SIG-M5 treated with dmso at 0.1 percent for 504 hours (cell line): ENCODE measurements around the gene SNX10.

Source experiments
- DNase-seq: peaks from one replicate; lab custom pipeline; 2025; ENCODE audit not compliant: unreplicated experiment; lab: John Stamatoyannopoulos, UW

Gene SNX10

GRCh38 chr7:26295586-26295985 is 3.9 kb downstream of the SNX10 start:
- DNase-seq: no peak

DNA sequence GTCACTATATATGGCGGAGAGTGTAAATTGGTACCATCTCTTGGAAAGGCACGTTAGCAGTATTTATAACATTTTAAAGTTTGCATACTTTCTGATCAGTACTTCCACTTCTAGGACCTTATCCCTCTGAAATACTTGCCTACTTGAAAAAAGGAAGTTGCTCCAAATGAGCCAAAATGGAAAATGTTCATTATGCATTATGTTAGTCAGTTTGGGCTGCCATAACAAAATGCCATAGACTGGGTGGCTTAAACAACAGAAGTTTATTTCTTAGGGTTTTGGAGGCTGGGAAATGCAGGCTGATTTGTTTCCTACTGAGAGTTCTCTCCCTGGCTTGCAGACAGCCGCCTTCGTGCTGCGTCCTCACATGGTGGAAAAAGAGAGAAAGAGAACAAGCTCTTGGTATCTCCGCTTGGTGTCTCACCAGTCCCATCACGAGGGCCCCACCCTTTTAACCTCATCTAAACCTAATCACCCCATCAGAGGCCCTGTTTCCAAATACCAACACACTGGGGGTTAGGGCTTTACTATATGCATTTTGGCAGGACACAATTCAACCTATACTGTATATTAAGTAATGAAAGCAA is 6.9 kb downstream of the SNX10 start:
- peak; percentile 26 for DNase-seq

DNA sequence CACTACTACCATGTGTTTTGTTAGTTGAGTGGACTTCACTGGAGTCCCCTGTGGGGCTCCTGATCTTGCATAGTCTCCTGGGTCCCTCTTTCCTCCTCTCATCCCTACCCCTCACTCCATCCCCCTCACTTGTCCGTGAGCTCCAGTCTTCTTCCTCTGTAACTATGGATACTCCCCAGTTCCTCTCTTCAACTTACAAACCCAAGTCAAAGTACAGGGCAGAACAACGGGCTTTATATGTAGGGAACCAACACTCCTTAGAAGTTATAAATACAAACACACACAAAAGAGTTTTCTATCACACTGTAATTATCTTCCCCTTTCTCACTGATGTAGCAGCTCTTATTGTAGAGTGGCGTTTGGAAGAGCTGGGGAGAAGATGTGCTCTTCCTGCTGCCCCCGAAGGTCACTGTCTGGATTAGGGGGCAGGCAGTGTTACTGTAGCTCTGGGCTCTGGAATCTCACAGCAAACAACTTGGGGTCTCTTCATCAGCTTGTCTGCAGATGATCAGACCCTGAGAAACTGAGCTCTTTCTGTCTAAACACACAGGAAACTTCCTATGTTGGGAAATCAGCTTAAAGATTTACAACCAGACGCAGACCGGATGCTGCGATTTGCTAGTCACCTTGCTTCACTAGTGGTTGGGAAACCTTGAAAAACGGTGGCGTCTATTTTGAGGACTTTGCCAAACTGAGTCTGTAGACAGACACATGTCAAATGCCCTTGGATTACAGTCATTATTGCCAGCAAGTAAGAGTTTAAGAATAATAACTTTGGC is 13.6 kb downstream of the SNX10 start:
- DNase-seq: peak; percentile 97

DNA sequence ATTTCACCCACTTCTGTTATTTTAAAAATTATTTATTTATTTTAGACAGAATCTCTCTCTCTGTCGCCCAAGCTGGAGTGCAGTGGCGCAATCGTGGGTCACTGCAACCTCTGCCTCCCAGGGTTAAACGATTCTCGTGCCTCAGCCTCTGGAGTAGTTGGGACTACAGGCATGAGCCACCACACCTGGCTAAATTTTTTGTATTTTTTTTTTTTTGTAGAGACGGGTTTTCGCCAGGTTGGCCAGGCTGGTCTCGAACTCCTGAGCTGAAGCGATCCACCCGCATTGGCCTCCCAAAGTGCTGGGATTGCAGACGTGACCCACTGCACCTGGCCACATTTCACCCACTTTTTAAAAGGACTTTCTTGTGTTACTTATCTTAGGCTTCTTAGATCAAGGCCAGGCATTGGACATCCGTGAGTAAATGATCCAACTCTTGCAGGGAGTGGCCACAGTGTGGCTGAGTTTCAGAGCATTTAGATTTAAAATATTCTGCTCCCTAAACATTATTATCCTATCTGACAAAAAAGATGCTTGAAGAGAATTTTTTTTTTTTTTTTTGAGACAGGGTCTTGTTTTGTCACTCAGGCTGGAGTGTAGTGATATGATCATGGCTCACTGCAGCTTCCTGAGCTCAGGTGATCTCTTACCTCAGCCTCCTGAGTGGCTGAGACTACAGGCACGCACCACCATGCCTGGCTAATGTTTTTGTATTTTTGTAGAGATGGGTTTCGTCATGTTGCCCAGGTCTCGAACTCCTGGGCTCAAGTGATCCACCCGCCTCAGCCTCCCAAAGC is 14.4 kb downstream of the SNX10 start:
- no peak for DNase-seq

DNA sequence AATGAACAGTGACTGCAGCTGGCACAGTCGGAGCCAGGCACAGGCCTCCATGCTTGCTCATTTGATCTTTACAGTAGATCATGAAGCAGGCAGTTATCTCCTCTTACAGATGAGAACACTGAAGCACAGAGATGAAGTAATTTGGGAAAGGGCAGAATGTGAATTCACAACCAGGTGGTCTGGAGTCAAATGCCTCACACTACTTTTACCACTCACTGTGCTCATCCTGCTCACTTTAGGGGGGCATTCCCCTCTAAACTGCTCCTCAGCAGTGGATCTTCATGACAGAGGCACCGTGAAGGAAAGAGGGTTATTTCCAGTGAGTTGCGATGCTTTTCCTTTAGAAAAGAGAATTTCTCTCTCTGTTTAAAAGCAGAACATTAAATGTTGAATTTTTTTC is 15.1 kb downstream of the SNX10 start:
- DNase-seq: no peak

GRCh38 chr7:26307226-26307625 is 15.6 kb downstream of the SNX10 start:
- peak; percentile 54 for DNase-seq

- DNase-seq: no peak
These were observed 16.1 kb downstream of the SNX10 start for GRCh38 chr7:26307791-26308190.

- DNase-seq: no peak
These were observed 16.9 kb downstream of the SNX10 start for GRCh38 chr7:26308551-26308950.

- DNase-seq: no peak
These were observed 17.4 kb downstream of the SNX10 start for GRCh38 chr7:26309089-26309488.

- no peak for DNase-seq
These were observed 20.1 kb downstream of the SNX10 start for GRCh38 chr7:26311798-26312197.

DNA sequence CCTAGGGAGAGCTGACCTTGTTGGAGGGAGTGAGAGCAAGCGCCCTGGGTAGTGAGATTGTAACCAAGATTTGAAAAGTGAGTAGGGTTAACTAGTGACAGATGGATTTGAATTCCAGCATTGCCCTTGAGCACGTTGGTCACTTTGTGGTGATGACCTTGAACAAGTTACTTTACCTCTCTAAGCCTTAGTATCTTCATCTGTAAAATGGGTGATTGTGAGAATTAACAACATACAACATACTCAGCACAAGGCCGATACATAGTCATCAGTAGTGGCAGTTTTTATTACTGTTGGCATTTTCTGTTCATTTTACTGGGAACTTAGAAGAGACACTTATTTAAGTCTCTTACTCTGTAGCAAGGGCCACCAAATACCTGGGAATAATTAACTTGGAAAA is 25.5 kb downstream of the SNX10 start:
- DNase-seq: no peak

- DNase-seq: no peak
These were observed 27.3 kb downstream of the SNX10 start for GRCh38 chr7:26318921-26319320.

DNA sequence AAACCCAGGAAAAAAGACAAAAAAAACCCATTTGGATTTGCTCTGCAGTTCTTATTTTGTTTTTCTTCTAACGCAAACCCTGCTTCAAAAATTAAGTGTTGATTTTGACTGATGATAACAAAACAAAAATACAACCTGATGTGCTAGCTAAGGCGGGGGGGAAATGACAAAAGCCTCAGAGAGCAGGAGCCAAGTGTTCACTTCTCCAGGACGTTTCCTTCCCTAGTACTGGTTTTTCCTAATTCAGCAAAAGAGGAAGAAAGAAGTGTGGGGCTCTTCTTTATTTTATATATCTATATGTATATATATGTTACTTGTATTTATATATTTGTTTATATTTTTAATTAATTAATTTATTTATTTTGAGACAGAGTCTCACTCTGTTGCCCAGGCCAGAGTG is 28.0 kb downstream of the SNX10 start:
- no peak for DNase-seq

DNA sequence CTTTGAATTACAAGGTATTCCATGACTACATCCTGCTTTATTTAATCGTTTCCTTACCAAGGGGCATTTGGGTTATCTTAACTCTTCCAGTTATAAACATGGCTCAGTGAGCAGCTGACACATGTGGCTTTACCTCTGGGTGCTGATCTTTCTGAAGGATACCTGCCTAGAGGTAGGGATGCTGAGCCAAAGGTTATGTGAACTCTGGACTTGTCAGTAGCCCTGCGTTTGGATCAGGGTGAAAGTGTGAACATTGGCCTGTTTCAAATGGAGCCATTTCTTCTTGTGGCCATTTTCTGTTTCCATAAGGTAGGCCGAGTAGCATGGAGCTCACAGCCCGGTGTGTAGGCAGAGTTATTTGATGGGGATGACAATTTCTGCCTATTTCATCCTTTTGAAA is 29.2 kb downstream of the SNX10 start:
- DNase-seq: no peak

DNA sequence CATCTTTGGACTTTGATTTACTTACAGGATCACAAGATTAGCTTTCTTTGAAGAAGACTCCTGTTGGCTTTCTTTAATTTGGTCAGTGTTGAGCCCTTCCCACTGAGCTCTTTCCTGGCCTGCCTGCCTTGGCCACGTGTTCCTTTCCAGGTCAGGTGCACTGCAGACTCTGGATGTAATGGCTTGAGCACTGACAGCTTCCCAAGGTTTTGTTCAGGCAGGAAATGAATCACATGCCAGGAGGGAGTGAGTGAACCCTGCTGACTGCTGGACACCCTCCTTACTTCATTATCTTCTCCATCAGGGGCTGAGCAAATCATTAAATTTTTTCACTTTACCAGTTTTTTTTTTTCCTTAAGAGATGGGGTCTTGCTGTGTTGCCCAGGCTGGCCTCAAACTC is 29.8 kb downstream of the SNX10 start:
- DNase-seq: no peak

- DNase-seq: no peak
These were observed 34.5 kb downstream of the SNX10 start for GRCh38 chr7:26326211-26326610.

DNA sequence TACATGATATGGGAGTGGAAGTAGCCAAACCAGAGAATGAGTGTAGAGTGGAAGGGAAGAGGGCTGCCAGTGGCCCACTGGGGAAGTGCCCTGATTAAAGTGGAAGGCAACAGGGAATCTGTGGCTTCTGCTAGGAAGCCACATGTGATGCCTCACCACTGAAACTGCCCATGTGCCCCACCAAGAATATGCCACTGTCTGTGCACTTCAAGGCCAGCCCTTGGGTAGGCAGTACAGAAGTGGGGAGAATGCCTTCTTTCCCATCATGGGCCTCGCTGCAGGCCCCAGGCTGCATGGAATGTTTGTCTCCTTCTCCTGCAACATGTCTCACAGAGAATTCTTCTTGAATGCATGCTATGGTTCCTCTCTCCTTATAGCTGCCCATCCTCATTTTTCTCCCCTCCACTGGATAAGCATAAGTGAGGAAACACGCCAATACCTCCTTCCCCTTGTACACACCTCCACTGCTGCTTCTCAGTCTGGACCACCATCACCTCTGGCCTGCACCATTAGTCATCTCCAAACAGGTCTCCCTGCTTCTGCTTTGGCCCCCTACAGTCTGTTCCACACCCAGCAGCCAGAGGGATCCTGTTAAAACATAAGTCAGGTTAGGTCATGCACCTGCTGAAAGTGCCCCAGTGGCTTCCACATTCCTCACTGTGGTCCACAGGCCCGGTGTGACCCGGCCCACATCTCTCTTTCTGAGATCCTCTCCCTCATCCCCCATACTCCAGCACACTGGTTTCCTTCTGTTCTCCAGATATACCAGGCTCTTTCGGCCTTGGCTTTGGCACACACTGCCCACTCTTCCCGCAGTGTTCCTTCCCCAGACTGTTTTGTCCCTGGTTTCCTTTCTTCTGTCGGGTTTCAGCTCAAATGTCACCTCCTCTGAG is 37.1 kb downstream of the SNX10 start:
- no peak for DNase-seq

GRCh38 chr7:26329520-26330255 is 38.0 kb downstream of the SNX10 start:
- DNase-seq: peak; percentile 50

GRCh38 chr7:26331113-26331512 is 39.5 kb downstream of the SNX10 start:
- DNase-seq: no peak

DNA sequence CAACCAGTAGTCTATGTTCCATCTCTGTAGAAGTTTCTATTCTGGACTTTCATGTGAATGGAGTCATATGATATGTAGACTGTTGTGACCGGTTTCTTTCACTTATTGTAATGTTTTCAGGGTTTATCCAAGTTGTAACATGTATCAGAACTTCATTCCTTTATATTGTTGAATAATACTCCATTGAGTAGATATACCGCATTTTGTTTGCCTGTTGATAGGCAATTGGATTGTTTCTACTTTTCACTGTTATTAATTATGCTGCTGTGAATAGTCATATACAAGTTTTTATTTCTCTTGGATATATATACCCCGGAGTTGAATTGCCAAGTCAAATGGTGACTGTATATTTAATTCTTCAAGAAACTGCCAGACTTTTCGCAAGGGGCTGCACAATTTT is 40.1 kb downstream of the SNX10 start:
- DNase-seq: no peak
